ENCODE measurements around the gene OST4.

The OST4 gene

DNA sequence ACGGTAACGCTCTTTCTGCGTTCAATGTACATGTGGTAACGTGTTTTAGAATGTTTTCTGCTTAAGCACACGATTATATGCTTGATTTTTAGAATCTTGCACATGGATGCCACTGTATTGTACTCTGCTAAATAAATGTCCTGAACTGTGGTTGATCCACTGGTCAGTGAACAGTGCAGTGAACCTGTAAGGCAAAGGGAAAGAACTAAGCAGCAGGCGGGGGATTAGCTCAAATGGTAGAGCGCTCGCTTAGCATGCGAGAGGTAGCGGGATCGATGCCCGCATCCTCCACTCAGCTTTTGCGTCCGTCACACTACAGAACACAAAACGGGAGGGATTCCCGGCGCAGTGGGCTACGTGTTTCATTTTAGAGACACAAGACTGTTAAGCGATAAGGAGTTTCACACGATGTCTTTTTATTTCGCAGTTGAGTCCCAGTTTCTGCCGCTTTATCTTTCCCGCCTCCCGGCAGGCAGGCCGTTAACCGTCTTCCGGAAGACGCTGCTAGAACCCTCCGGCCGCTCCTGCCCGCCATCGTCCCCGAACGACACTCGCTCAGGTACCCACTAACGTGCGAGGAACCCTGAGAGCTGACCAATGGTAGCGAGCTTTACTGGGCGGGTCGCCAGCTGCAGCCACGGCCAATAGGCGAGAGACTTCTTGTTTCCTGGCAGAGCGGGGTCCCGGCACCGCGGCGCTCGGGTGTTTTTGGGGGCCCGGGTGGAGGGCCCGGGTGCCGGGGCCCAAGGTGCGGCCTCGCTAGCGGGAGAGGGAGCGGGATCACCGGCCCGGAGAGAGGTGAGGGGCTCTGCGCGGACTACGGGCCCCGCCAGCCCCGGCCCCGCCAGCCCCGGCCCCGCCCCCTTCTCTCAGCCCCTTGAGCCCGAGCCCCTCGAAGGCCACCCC lies 20.2 kb downstream of the OST4 start, which contains the start of gene AGBL5:
TSS of gene AGBL5 (plus strand) at position 673 of the 906 bp plus-strand sequence. CDS start 1,291 bp downstream, outside the sequence.
- DNase-seq, result peak; percentile 97

DNA sequence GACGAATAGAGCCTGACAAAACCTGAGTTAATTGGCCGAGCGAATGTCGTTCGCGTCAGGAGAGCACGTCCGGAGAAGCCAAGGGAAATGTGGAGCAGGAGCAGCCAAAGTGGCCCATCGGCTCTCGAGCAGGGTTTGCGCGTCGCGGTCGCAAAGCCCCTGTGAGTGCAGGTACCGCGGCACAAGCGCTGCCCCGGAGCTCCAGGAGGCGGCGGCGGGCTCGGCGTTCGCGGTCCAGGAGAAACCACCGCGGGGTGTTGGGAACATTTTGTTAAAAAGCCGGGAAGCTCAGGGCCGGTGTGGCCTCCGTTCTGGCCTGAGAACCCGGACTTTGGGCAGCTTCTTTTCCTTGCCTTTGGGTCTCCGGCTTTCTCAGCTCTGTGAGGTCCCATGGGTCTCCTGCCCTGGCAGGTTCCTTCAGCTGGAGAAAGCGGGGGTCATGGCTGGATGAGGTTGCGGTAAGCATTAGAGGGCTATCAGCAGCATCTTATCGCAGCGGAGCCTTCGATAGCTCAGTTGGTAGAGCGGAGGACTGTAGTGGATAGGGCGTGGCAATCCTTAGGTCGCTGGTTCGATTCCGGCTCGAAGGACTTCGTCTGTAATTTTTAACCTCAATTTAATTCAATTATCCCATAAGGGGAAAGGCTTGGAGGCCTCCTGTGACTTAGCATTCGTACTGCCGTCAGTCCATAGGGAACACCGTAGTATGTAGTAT lies 21.0 kb downstream of the OST4 start:
- DNase-seq, result peak; percentile 97

DNA sequence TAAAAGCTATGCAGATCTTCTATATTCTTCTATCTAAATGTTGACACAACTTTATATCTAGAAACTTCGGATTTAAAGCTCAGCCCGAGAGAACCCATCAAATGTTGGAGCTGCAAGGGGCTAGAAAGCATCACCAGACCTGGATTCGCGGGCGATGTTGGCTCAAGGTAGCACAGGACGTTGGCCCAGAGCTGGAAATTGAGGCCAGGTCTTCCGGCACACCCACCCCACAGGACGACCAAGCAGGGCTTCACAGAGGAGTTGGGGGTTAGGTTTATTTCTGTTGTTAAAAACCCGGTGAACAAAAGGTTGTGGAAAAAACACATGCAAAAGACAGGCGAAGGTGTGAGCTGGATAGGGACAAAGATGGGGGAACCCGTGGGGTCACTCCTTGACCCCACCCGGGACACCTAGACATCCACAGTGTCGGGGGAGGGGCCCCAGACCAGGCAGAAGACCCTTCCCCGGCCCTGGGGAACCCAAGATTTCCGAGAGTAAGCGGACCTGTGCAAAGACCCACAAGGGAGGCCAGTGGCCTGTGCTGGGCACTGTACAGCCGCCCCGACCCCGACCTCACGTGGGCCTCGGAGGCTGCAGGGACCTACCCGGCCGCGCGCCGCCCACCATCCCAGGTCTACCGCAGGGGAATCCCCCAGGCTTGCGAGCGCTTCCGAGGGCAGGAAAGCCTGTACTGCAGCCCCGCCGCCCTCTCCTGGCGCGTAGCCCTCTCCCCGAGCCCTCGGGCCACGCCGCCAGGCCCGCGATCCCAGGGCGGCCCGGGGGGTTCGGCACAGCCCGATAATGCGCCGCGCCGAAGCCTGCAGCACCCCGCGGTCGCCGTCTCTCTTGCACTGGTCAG lies 21.8 kb downstream of the OST4 start:
- DNase-seq, result no peak

DNA sequence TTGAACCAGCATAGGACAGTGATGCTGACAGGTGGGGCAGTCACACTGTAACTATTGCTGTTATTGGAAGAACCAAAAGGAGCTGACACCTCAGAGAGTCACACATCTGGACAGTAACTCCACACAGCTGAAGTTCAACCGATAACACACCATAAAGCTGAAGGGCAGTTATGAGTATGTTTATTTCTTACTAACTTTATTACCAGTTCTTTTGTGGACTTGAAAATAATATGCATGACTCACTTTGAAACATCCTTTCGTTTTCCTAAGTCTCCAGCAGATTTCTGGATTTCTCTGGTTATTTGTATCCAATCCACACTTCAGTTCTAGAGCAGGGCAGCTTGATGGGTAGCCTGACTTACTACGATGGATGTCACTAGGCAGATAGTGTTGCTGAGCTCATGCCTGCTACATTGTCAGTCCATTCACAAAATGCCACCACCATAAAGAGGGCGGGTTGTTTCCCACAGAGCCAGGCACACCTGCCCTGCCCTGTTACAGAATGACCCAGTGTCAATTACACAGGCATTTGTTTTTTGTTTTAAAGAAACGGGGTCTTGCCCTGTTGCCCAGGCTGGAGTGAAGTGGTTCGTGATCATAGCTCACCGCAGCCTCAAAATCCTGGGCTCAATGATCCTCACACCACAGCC lies 28.3 kb downstream of the OST4 start:
- no peak for DNase-seq

DNA sequence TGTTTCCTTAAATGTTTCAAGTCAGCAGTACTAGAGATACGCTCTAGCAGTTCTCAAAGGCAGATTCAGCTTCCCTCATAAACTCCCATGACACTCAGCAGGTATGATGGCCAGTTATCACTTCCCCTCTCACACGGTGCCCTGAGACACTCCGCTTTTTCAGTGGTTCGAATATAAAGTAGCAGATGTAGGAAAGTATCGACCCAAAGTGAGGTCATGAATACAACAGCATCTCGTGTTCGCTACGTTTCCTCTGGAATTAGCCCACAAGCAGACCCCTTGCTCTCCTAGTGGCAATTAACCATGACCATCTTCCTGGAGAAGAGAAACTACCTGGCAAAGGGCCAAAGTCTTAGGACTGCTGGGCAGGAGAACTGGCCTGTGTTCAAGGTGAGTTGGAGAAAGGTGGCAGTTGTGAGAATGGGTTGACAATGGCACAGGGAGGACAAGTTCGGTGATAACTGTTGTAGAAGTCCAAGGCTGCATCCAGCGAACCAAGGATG lies 29.2 kb downstream of the OST4 start:
- DNase-seq, result peak; percentile 56

DNA sequence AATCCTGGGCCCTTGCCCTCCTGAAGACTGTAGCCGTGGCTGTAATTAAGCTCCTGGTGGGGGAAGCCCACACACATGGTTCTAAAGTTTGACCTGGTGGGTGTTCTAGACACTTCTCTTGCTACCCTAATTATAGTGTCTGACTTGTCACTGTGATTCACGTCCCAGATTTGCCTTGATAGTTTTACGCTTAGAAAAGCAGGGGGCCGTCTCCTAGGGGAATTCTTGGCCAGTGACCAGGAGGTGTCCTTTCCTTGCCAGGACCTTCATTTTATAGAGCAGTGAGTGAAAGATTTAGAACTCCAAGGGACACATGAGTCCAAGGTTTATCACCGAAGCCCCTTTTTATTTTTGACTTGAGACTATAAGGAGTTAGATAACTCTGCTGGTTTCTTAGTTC lies 29.7 kb downstream of the OST4 start:
- peak; percentile 56 for DNase-seq

DNA sequence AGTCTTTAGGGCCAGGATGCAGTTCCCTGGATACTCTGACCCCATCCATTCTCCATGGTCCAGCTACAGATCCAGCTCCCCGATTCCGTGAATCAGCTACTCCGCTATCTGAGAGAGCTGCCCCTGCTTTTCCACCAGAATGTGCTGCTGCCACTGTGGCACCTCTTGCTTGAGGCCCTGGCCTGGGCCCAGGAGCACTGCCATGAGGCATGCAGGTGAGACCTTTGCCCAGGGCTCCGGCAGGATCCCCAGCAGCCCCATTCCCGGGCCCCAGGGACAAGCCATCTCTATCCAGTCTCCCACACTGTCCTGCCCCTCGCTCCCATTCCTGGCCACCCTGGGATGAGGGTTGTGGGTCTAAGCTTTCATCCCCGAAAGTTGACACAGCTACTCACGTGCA lies 31.2 kb downstream of the OST4 start:
- no peak for DNase-seq

DNA sequence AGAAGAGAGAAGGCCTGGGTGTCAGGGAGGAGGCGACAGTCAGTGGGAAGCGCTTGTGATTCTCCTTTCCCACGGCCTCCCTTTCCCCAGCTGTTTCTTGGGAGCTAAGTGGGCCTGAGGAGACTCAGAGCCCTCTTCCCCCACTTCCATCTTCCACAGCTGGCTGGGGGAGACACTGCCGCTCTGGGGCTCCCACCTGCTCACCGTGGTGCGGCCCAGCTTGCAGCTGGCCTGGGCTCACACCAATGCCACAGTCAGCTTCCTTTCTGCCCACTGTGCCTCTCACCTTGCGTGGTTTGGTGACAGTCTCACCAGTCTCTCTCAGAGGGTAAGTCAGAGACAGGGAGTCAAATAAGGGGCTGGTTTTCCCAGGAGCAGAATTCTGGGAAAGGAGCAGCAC lies 31.6 kb downstream of the OST4 start:
- DNase-seq, result no peak

DNA sequence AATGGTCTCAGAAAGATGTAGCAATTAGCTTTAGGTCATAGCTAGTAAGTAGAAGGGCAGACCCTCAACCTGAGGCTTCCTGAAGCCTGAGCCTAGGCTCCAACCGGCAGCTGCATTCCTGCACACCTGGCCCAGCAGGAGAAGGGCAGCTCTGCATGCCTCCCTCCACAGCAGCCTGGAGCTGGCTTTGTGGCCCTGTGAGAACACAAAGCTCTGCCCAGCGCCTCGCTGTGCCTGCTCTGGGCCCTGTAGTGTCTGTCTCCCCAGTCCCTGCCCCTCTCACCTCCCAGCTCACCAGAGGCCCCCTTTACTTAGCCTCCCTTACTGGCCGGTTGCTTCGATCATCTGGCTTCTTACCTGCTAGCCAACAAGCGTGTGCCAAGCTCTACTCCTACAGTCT lies 32.0 kb downstream of the OST4 start:
- no peak for DNase-seq

DNA sequence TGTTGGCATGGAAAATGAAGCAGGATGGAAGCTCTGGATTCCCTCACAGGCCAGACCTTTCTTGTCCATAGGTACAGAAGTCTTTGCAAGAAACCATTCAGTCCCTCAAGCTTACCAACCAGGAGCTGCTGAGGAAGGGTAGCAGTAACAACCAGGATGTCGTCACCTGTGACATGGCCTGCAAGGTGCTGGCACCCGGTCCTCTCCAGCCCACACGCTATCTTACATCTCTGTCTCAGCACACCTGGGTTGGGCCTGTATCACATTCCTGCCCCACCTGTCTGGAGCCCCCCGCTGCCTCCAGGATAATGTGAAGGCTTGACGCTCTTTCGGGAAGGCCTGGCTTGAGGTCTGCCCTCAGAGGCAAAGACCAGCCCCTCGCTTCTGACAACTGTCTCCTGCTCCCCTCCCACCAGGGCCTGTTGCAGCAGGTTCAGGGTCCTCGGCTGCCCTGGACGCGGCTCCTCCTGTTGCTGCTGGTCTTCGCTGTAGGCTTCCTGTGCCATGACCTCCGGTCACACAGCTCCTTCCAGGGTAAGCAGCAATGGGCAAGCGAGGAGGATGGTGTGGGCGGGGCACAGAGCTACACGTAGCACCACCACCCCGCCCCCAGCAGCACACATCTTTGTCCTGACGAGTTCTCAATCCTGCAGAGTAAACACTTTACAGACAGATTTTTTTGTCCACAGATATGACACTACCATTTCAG lies 32.7 kb downstream of the OST4 start:
- no peak for DNase-seq

DNA sequence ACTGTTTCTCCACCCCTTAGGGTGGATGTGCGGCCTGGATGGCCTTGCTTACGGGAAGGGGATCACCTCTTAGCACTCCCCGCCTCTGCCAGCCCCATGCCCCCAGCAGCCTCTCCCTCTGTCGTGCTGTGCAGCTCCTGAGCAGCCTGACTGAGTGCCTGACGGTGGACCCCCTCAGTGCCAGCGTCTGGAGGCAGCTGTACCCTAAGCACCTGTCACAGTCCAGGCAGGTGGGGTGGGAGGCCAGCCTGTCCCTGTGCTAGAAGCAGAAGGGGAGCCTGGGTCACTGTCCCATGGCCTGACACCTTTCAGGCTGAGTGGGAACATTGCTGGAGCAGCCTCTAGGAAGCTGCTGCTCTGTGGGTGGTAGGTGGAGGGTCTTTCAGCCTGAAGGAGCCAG lies 33.4 kb downstream of the OST4 start:
- no peak for DNase-seq

DNA sequence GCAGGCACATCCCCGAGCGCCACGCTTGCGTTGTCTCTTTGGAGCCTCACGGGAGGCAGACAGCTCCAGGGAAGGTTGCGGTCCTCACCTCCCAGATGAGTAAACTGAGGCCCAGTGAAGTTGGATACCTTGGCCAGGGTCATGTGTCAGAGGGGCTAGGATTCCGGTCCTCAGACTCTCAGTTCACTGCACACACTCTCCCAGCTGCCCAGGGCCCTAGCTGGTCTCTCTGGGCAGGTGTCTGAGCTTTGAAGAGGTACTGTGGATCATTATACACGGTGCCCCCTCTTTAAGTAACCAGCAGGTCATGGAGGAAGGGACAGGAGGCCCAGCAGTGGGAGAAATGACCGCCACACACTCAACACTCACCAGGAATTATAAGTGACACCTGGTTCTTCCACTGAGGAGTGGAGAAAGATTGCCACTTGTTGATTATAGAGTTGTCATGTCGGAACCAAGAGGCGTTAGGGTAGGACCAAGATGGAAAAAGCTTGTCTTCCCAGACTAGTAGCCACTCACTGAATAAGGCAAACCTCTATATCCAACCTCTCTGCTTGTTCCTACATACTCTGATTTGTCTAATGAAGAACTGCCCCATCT lies 38.1 kb downstream of the OST4 start:
- DNase-seq, result no peak

DNA sequence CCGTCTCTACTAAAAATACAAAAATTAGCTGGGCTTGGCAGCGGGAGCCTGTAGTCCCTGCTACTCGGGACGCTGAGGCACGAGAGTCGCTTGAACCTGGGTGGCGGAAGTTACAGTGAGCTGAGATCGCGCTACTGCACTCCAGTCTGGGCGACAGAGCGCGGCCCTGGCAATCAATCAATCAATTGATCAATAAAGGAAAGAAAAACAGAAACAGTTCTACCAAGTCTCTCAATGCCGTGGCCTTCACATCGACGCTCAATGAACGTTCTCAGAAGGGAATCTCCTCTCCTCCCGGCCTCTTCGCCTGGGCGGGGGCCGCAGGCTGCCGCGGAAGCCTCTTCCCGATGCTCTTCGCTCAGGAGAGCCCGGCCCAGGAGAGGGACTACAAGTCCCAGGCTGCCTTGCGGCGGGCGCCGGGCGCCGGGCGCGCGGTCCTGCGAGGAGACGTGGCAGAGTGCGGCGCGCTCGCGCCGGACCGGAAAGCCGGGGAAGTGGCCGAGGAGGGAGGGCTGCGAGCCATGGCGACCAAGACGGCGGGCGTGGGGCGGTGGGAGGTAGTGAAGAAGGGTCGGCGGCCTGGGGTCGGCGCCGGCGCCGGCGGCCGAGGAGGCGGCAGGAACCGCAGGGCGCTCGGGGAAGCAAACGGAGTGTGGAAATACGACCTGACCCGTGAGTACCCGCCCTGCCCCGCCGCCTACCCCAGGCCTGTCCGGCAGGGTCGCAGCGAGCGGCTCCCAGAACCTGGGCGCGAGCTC lies 38.8 kb downstream of the OST4 start, which contains the start of gene TMEM214:
TSS of gene TMEM214 (plus strand) at position 471 of the 758 bp plus-strand sequence. CDS start at position 522, 51 bp downstream.
- DNase-seq, result peak; percentile 73

DNA sequence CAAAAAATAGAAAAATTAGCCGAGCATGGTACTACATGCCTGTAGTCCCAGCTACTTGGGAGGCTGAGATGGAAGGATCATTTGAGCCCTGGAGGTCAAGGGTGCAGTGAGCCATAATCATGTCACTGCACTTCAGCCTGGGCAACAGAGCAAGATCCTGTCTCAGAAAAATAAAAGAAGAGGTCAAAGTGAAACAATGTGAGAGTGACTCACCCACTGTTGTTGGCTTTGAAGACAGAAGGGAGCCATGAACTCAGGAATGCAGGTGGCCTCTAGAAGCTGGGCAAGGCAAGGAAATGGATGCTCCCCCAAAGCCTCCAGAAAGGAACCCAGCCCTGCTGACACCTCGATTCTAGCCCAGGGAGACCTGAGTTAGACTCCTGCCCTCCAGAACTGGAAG lies 42.4 kb downstream of the OST4 start:
- no peak for DNase-seq

DNA sequence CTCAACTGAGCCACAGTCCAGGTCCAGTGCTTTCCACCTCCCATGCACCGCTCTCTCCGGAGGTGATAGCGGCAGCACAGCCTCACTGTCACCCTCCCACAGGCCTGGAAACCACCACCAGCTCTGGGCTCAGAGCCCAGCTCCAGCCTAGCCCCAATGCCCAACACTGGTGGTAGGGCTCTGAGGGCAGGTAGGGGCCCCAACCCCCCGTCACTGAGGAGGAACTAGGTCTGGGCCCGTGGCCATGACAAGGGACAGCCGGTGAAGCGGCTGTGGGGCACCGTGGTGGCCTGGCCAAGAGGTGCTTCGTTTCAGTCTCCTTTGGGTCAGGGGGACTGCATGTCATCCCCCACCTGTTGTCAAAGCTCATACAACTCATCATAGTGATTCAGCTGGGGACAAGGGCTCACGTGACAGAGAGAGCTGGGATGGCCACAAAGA lies 44.2 kb downstream of the OST4 start:
- DNase-seq, result no peak

DNA sequence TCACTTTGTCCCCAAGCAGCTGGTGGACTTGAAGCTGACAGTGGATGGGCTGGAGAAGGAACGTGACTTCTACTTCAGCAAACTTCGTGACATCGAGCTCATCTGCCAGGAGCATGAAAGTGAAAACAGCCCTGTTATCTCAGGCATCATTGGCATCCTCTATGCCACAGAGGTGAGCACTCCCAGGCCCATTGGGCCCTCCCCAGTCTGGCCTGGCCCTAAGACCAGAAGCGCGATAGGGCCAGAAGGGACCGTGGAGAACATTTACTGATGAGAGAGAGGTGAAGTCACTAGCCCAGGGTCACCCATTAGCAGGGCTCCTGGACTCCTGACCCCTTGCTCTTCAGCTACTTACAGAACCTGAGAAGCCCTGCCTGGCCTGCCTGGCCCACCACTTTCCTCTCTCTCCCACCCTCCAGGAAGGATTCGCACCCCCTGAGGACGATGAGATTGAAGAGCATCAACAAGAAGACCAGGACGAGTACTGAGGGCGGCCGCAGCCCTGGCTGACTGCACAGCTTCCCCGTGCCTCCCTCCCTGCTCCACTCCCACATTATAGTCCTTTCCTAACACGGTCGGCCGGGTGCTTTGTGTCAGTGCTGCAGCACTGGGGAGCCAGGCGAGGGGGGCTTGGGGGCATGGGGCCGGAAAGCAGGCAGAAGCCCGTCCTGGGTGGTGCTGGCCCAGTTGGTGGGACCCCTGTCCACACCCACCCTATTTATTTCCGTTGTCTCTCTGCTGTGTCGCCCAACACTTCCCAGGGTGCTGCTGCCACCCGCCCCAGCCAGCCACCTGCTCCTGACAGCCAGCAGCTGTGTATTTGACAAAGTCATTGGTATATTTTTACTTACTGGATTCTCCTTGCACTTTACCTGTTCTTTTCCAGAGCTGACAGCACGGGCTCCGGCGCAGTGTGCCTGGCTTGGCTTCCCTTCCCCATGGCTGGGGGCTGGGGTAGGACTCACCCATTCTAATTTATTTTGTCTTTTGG lies 45.3 kb downstream of the OST4 start:
- DNase-seq, result no peak

DNA sequence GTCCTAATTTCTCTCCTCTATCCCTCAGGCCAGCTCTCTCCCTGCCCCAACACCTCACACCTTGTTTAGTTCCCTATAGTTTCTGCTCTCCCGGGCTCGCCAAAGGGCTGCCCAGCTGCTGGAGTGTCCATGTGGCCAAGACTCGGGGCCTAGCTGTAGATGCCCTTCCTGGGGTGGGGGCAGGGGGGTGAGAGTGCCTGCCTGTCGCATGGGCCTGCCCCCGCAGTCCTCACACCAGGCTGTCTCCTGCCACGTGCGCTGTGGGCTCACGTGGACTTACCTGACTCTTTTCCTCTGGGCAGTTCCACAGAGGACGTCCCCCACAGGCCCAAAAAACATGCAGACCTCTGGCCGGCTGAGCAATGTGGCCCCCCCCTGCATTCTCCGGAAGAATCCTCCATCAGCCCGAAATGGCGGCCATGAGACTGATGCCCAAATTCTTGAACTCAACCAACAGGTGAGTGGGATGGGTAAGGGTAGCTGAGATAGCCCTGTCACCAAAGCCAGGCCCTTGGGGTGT lies 46.1 kb downstream of the OST4 start:
- no peak for DNase-seq

DNA sequence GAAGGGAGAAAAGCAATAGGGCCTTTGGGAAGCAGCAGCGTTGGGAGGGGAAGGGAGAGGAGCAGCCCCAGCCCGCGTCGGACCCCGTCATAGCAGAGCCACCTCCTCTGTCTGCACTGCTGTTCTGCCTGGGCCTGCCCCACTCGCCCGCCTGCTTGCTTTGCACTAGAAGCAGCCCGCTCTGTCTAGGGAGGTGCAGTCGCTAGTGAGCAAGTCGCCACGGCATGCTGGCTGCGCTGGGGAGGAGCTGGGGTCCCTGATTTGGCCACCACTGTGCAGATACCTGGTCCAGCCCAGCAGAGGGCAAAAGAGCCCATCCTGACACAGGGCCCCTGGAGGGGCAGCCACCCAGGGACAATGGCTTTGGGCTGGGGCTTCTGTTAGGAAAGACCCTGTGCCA lies 46.6 kb downstream of the OST4 start:
- DNase-seq, result no peak

DNA sequence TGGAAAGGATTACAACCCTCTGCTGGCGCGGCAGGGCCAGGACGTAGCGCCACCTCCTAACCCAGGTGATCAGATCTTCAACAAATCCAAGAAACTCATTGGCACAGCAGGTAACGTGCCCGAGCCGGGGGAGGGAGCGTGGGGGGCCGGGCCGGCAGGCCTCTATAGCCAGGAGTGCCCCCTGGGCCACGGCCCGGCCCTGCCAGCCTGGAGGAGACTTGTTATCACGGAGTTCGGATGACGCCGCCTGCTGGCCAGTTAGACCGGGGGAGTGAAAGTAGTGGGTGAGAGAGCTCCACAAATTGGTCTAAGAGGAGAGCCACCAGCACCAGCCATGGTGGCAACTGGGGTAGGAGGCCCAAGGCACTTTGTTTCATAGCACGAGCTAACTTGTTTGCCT lies 47.3 kb downstream of the OST4 start:
- DNase-seq, result no peak

Data from NCI-H2227 treated with DMSO at 0.1 percent for 48 hours (cell line).